Right lobe of liver (tissue), 6 donors: ENCODE measurements around the gene PLBD1. TPM values are rescaled to one million over a fixed set of nuclear protein-coding genes. Genes with fewer than 3 reads are reported as not detected.

Experiments
- ATAC-seq, 4 donors: fragments of 200-7000 bp; cut with Tn5 transposase; one replicate each; pipeline ENCODE4 v1.9.1; 2020; ENCODE audit warnings: mild to moderate bottlenecking in 4 of 4, moderate library complexity in 4 of 4
- DNase-seq, 3 donors: peaks; one replicate each; pipeline ENCODE4 v3.0.0-alpha.2; 2020
- H3K27ac ChIP-seq, 3 donors: fragments of 200-600 bp; one replicate each; pipeline ENCODE4 v1.8.0; 2022
- H3K27me3 ChIP-seq, 2 donors: fragments of 200-600 bp; one replicate each; pipeline ENCODE4 v1.8.0; 2022
- H3K36me3 ChIP-seq, 4 donors: fragments of 200-600 bp; sonication (generic) in 1 of 4; one replicate each; pipeline versions ENCODE4 v1.5.1 to v1.8.0; 2017 to 2022; ENCODE audit warnings: control low read depth in 1 of 4
- H3K4me1 ChIP-seq, 4 donors: fragments of 200-600 bp; sonication (generic) in 1 of 4; one replicate each; pipeline versions ENCODE4 v1.5.1 to v1.8.0; 2017 to 2022; ENCODE audit warnings: control low read depth in 1 of 4
- H3K4me3 ChIP-seq, 3 donors: fragments of 200-600 bp; one replicate each; pipeline ENCODE4 v1.8.0; 2022
- H3K9me3 ChIP-seq, 4 donors: fragments of 200-600 bp; sonication (generic) in 1 of 4; one replicate each; pipeline versions ENCODE4 v1.5.1 to v1.8.0; 2017 to 2022; ENCODE audit warnings: control low read depth in 1 of 4
- POLR2A ChIP-seq: fragments of 450-650 bp; IDR thresholded peaks from one replicate; pipeline ENCODE4 v1.6.1; 2017; ENCODE audit warnings: antibody characterized with exemption, mild to moderate bottlenecking
- WGBS: methylation state at CpG from one replicate; pipeline ENCODE4 v1.1.6; 2018; ENCODE audit warnings: low coverage, low lambda C conversion rate; ENCODE audit not compliant: insufficient coverage; ENCODE audit errors: missing lambda C conversion rate; 5-methylcytosine and 5-hydroxymethylcytosine counted together
- intact Hi-C, 2 donors: fragments of 100-400 bp; cut with DNase I; formaldehyde crosslinking; loops; one replicate each; pipeline versions ENCODE4 v1.11.2 to v1.14.1; 2022
- total RNA-seq, 6 experiments: library from RNA; depleted of rRNA in 2 of 6; stranded (reverse); fragments of >200 nt in 2 of 6; fragmentation: NEBNext Ultra II Directional in 3 of 6; extraction: Animal tissue kit (Norgen Biotek cat#: 25700) in 3 of 6; gene quantifications; one replicate each; pipeline versions ENCODE4 v1.1.0 to v1.2.4, GENCODE V29; 2016 to 2023
- TF ChIP-seq, protein P1 (sequence below), 4 donors: fragments of 200-600 bp in 3 of 4; fragments of 450-650 bp in 1 of 4; IDR thresholded peaks; one replicate each; pipeline versions ENCODE4 v1.5.1 to v1.8.0; 2016 to 2022; ENCODE audit warnings: antibody characterized with exemption in 4 of 4, mild to moderate bottlenecking in 2 of 4
- donor health status: DM: no; HTN: yes; CAD: no.
- donor health status: DM: no; HTN: no; CAD: no.
- donor health status: DM: no; HTN: no; CAD: no.
- donor health status: DM: no; HTN: yes; CAD: no.
- donor health status: DM: no; HTN: yes; CAD: no.

The PLBD1 gene
- total RNA-seq, 6 experiments from 2014 or later = 1.7 to 7.2 (median 3.5) TPM

DNA sequence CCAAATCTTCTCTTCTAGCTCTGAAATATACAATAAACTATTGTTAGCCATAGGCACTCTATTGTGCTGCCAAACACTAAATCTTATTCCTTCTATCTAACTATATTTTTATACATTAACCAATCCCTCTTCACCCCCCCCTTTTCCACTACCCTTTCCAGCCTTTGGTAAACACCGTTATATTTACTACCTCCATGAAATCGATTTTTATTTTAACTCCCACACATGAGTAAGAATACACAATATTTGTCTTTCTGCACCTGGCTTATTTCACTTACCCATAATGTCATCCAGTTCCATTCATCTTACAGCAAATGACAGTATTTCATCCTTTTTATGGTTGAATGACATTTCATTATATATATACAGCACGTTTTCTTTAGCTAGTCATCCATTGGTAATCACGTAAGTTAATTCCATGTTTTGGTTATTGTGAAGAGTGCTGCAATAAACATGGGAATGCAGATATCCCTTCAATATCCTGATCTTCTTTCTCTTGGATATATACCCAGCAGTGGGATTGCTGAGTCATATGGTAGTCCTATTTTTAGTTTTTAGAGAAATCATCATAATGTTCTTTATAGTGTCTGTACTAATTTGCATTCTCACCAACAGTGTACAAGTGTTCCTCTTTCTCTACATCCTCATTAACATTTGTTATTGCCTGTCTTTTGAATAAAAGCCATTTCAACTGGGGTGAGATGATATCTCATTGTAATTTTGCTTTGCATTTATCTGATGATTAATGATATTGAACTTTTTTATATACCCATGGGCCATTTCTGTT, 34.2 kb upstream of the PLBD1 start:
- intact Hi-C loops = no loop called here
- WGBS = 56% methylated on average over 4 of the region's 4 CpGs
- TF ChIP-seq POLR2A = no peak
- TF ChIP-seq, protein P1, sequence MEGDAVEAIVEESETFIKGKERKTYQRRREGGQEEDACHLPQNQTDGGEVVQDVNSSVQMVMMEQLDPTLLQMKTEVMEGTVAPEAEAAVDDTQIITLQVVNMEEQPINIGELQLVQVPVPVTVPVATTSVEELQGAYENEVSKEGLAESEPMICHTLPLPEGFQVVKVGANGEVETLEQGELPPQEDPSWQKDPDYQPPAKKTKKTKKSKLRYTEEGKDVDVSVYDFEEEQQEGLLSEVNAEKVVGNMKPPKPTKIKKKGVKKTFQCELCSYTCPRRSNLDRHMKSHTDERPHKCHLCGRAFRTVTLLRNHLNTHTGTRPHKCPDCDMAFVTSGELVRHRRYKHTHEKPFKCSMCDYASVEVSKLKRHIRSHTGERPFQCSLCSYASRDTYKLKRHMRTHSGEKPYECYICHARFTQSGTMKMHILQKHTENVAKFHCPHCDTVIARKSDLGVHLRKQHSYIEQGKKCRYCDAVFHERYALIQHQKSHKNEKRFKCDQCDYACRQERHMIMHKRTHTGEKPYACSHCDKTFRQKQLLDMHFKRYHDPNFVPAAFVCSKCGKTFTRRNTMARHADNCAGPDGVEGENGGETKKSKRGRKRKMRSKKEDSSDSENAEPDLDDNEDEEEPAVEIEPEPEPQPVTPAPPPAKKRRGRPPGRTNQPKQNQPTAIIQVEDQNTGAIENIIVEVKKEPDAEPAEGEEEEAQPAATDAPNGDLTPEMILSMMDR (IDR thresholded peaks at IDR 0.05) = no peak
- ATAC-seq (peak in 1 of 4 donors; percentile 43), DNase-seq (no peak)
- Histone ChIP-seq H3K36me3 (no peaks in the 10 kb centered on the region), H3K9me3 (peaks cover 0 to 9% (median 3%) of the 10 kb centered on the region in 4 donors), H3K4me3 (no peak overlapping the region), H3K4me1 (no peaks in the 10 kb centered on the region), H3K27ac (no peak overlapping the region), H3K27me3 (no peaks in the 10 kb centered on the region)

- ATAC-seq = no peak
- TF ChIP-seq, protein P1 (IDR thresholded peaks at IDR 0.05) = no peak
- no peak for TF ChIP-seq POLR2A
- Histone ChIP-seq H3K4me1 (no peaks in the 10 kb centered on the region), H3K27ac (no peak overlapping the region), H3K27me3 (no peaks in the 10 kb centered on the region), H3K36me3 (no peaks in the 10 kb centered on the region), H3K4me3 (no peak overlapping the region), H3K9me3 (no peaks in the 10 kb centered on the region)
- WGBS = 86% methylated on average over 3 of the region's 3 CpGs
- intact Hi-C loops = no loop called here
- DNase-seq = no peak
Measured at GRCh38 chr12:14597480-14597879, 29.8 kb upstream of the PLBD1 start.

GRCh38 chr12:14591719-14592118, 24.0 kb upstream of the PLBD1 start:
- H3K4me3 ChIP-seq = no peak overlapping the region
- TF ChIP-seq, protein P1 (IDR thresholded peaks at IDR 0.05) = no peak
- TF ChIP-seq POLR2A = no peak
- no peaks in the 10 kb centered on the region for H3K9me3 ChIP-seq
- no peaks in the 10 kb centered on the region for H3K27me3 ChIP-seq
- no peak overlapping the region for H3K27ac ChIP-seq
- DNase-seq (no peak), ATAC-seq (no peak)
- intact Hi-C loops = no loop called here
- no peaks in the 10 kb centered on the region for H3K4me1 ChIP-seq
- WGBS = 32% methylated on average over 1 of the region's 1 CpG
- no peaks in the 10 kb centered on the region for H3K36me3 ChIP-seq

DNA sequence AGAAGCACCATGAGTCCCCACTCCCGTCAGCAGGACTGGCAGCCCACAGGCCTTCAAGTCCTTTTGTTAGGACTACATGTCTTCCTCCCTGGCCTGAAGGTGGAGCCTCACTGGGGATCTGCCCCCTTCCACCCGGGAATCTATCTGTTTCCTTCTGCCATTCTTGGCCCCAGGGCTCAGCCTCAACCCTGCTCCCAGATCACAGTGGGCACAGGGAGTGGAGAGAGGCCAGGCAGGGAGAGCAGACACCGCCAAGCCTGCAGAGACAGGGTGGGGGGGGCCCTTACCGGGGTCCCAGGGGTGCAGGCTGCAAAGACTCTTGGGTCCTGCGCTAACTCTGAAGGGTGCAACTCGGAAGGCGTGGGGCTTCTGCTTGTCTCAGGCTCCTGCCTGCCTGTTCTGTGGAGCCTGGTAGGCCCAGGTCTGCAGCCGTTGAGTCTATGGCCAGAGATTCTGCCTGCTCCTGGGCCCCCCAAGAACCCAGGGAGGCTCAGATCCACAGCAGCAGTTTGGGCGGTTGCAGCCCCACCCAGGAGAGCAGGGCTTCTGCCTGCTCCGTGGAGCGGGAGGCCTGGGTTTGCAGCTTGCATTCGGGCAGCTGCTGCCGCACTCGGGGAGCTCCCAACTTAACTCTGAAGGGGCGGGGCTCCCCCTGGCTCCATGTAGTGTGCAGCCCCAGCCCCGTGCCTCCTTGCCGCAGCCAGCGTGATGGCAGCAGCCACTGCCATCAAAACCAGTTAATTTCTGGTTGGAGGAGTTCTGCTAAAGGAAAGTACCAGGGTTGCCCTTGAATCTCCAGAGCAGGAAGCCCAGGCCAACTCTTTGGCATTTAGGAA, 21.7 kb upstream of the PLBD1 start:
- no peak overlapping the region for H3K27ac ChIP-seq
- intact Hi-C loops = no loop called here
- ATAC-seq = peak in 1 of 4 donors; percentile 14
- WGBS = 83% methylated on average over 2 of the region's 18 CpGs
- no peaks in the 10 kb centered on the region for H3K9me3 ChIP-seq
- H3K4me1 ChIP-seq = no peaks in the 10 kb centered on the region
- H3K27me3 ChIP-seq = no peaks in the 10 kb centered on the region
- H3K36me3 ChIP-seq = no peaks in the 10 kb centered on the region
- no peak overlapping the region for H3K4me3 ChIP-seq
- no peak for DNase-seq
- TF ChIP-seq, protein P1 (IDR thresholded peaks at IDR 0.05) = no peak
- TF ChIP-seq POLR2A = no peak
